Endothelial cell of umbilical vein (primary cell): ENCODE data around the gene PEX3. TPM values are rescaled to one million over a fixed set of nuclear protein-coding genes. Genes with fewer than 3 reads are reported as not detected.

Experiments
- BruUV-seq: library from RNA; stranded (reverse); fragments of 400-500 nt; replicated peaks from 2 replicates; lab custom pipeline; 2021; lab: Mats Ljungman, UMichigan
- CTCF ChIA-PET: fragments of 300-600, 350-600 bp; sonication (Branson Sonifier 250); formaldehyde crosslinking; loops from one replicate; lab custom pipeline; 2021; ENCODE audit warnings: antibody characterized with exemption, inconsistent platforms; lab: Charles Lee
- POLR2A ChIA-PET: fragments of 300-600, 350-600 bp; sonication (Branson Sonifier 250); formaldehyde crosslinking; loops from one replicate; lab custom pipeline; 2021; ENCODE audit warnings: antibody characterized with exemption, inconsistent platforms; lab: Charles Lee
- DNase-seq: peaks from one replicate; pipeline ENCODE4 v3.0.0-alpha.2; 2011; ENCODE audit warnings: low read depth, low spot score
- FAIRE-seq: peaks from 2 replicates; lab custom pipeline; 2011; peaks lifted over from hg19 to GRCh38; lab: Jason Lieb, UNC
- H2AFZ ChIP-seq: 2 replicates; pipeline ENCODE4 v1.6.0; 2012; ENCODE audit warnings: low read depth, low read length, control low read depth, inconsistent platforms
- H3K27ac ChIP-seq: 2 replicates; pipeline ENCODE4 v1.5.1; 2011; ENCODE audit warnings: low read depth, mild to moderate bottlenecking, control low read depth, low read length, moderate library complexity; ENCODE audit not compliant: insufficient read depth
- H3K27me3 ChIP-seq, 2 experiments: 2 replicates each; pipeline versions ENCODE4 v1.6.0 to v1.6.1; 2011; ENCODE audit warnings: low read length in 2 of 2, mixed read lengths in 1 of 2; ENCODE audit not compliant: control insufficient read depth in 2 of 2, insufficient read depth in 2 of 2
- H3K36me3 ChIP-seq, 2 experiments: 2 replicates in 1 of 2; 3 replicates in 1 of 2; pipeline ENCODE4 v1.5.1; 2011; ENCODE audit warnings: low read length in 2 of 2, mild to moderate bottlenecking in 1 of 2, moderate library complexity in 1 of 2; ENCODE audit not compliant: control insufficient read depth in 2 of 2, insufficient read depth in 2 of 2; ENCODE audit errors: extremely low read depth in 1 of 2
- H3K4me1 ChIP-seq: 3 replicates; pipeline ENCODE4 v1.5.1; 2011; ENCODE audit warnings: mild to moderate bottlenecking, low read length; ENCODE audit not compliant: control insufficient read depth, insufficient read depth; ENCODE audit errors: extremely low read depth
- H3K4me2 ChIP-seq: 2 replicates; pipeline ENCODE4 v1.6.1; 2011; ENCODE audit warnings: low read length, control low read depth, mixed read lengths; ENCODE audit not compliant: insufficient read depth
- H3K4me3 ChIP-seq, 3 experiments: fragments of 200-600 bp in 1 of 3; sonication (generic), shearing (Covaris generic) in 1 of 3; replicated peaks in 1 of 3; 2 replicates each; pipeline ENCODE4 v1.5.1; 2011 to 2016; ENCODE audit warnings: control low read depth in 3 of 3, low read length in 3 of 3, mild to moderate bottlenecking in 2 of 3, inconsistent platforms in 1 of 3, low read depth in 1 of 3, moderate library complexity in 1 of 3; ENCODE audit not compliant: insufficient read depth in 1 of 3
- H3K79me2 ChIP-seq: 2 replicates; pipeline ENCODE4 v1.6.0; 2012; ENCODE audit warnings: low read length, inconsistent platforms; ENCODE audit not compliant: control insufficient read depth, insufficient read depth
- H3K9ac ChIP-seq: replicated peaks from 2 replicates; pipeline ENCODE3; 2011; ENCODE audit warnings: low read length, control low read depth; ENCODE audit not compliant: insufficient read depth; ENCODE audit errors: extremely low read depth
- H3K9me1 ChIP-seq: replicated peaks from 3 replicates; pipeline ENCODE4 v1.6.0; 2011; ENCODE audit warnings: mild to moderate bottlenecking, low read length; ENCODE audit not compliant: control insufficient read depth, insufficient read depth; ENCODE audit errors: extremely low read depth
- H3K9me3 ChIP-seq: replicated peaks from 2 replicates; pipeline ENCODE4 v1.5.1; 2012; ENCODE audit warnings: low read length, inconsistent platforms; ENCODE audit not compliant: control insufficient read depth, insufficient read depth
- H4K20me1 ChIP-seq: replicated peaks from 2 replicates; pipeline ENCODE3; 2011; ENCODE audit warnings: mild to moderate bottlenecking, low read length; ENCODE audit not compliant: control insufficient read depth, insufficient read depth; ENCODE audit errors: extremely low read depth
- EZH2 ChIP-seq: IDR thresholded peaks from 2 replicates; pipeline ENCODE4 v1.6.1; 2012; ENCODE audit warnings: borderline replicate concordance, low read depth, mild to moderate bottlenecking, moderate library complexity, low read length, inconsistent platforms; ENCODE audit not compliant: severe bottlenecking
- FOS ChIP-seq: IDR thresholded peaks from 2 replicates; pipeline ENCODE4 v1.6.1; 2011; ENCODE audit warnings: mild to moderate bottlenecking, low read length, moderate library complexity, borderline replicate concordance; ENCODE audit not compliant: insufficient read depth
- GATA2 ChIP-seq: IDR thresholded peaks from 2 replicates; pipeline ENCODE4 v1.7.0; 2011; ENCODE audit warnings: low read depth, mild to moderate bottlenecking, moderate library complexity, mixed read lengths, low read length; ENCODE audit not compliant: insufficient read length, insufficient read depth
- JUN ChIP-seq: IDR thresholded peaks from 2 replicates; pipeline ENCODE4 v1.6.1; 2011; ENCODE audit warnings: borderline replicate concordance, low read depth; ENCODE audit not compliant: insufficient read length, insufficient read depth
- MYC ChIP-seq: IDR thresholded peaks from one replicate; pipeline ENCODE4 v1.6.1; 2011; ENCODE audit warnings: mild to moderate bottlenecking, low read depth, low read length
- POLR2A ChIP-seq: IDR thresholded peaks from 2 replicates; pipeline ENCODE4 v1.6.1; 2012; ENCODE audit warnings: low read depth, mild to moderate bottlenecking, control low read depth, low read length
- POLR2AphosphoS5 ChIP-seq: IDR thresholded peaks from 2 replicates; pipeline ENCODE4 v1.6.1; 2012; ENCODE audit warnings: low read depth, mild to moderate bottlenecking, control low read depth, low read length, moderate library complexity; ENCODE audit not compliant: insufficient read depth
- dilution Hi-C: fragments of 300-500 bp; cut with MboI; formaldehyde crosslinking; loops from one replicate; pipeline ENCODE4 v1.15.0; 2019; ENCODE audit warnings: low sequenced_read_pairs; ENCODE audit not compliant: extremely low pct_ligation_motif_present
- intact Hi-C: fragments of 100-400 bp; cut with micrococcal nuclease; formaldehyde crosslinking; loops from one replicate; pipeline ENCODE4 v1.10.0; 2022
- polyA plus RNA-seq, 4 experiments: library from polyadenylated mRNA; depleted of rRNA in 3 of 4; stranded (reverse) in 3 of 4; unstranded in 1 of 4; fragments of >200 nt; gene quantifications; 2 replicates each; pipeline versions ENCODE4 v1.2.1 to v1.2.3, GENCODE V29; 2011 to 2012; ENCODE audit warnings: missing spikeins in 1 of 4
- total RNA-seq: library from RNA; stranded (reverse); gene quantifications from 2 replicates; pipeline ENCODE4 v1.2.3, GENCODE V29; 2021
- TF ChIP-seq, protein P1 (sequence below), 2 donors: IDR thresholded peaks; 1 replicate in 1 of 2; 2 replicates in 1 of 2; pipeline ENCODE4 v1.5.1; 2011; ENCODE audit warnings: low read length in 2 of 2, mild to moderate bottlenecking in 2 of 2, moderate library complexity in 2 of 2, control low read depth in 1 of 2, inconsistent platforms in 1 of 2, low read depth in 1 of 2; ENCODE audit not compliant: insufficient read depth in 1 of 2; ENCODE audit errors: extremely low read depth in 1 of 2
- TF ChIP-seq, protein P2 (sequence below): IDR thresholded peaks from 2 replicates; pipeline ENCODE4 v1.6.1; 2011; ENCODE audit not compliant: insufficient read depth, insufficient read length

PEX3 gene
- total and polyA plus RNA-seq, 2 donors (not counting 3 experiments of a cell fraction or from before 2014, with no cell fraction given) = 8.7 to 21.7 TPM

DNA sequence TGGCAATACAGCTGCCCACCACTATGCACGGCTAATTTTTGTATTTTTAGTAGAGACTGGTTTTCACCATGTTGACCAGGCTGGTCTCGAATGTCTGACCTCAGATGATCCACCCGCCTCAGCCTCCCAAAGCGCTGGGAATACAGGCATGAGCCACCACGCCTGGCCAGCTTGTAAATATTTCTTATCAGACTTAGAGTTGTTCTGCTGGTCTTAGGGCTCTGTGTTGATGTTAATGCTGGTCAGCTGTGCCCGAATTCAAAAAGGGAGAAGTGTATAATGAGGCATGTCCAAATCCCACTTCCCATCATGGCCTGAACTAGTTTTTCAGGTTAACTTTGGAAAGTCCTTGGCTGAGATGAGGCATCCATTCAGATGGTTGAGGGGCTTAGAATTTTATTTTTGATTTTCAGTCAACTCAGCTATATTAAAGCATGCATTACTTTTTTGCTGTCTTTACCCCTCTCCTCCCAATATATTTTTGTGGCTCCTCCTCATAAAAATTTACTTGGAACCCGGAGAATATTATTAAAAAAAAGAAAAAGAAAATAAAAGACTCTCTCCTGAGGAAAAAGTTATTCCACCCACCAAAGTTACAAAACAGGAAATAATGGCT, 47.8 kb upstream of the PEX3 start:
- Histone ChIP-seq H3K9me1 (no peaks in the 10 kb centered on the region), H3K79me2 (no peaks in the 10 kb centered on the region), H4K20me1 (no peaks in the 10 kb centered on the region), H3K27ac (no peak overlapping the region), H3K4me2 (no peak overlapping the region), H3K9me3 (no peaks in the 10 kb centered on the region), H3K9ac (no peak overlapping the region), H3K27me3 (no peaks in the 10 kb centered on the region), H3K36me3 (no peaks in the 10 kb centered on the region), H2AFZ (no peak overlapping the region), H3K4me3 (no peak overlapping the region), H3K4me1 (peaks cover 2% of the 10 kb centered on the region)
- POLR2A ChIA-PET = no interaction called here
- FAIRE-seq (no peak), DNase-seq (no peak)
- CTCF ChIA-PET = interaction anchor here (1.7 to 2.4 kb wide), 2 partner anchors 13 to 170 kb away, joined by 4 to 7 read pairs; no protein-coding TSS in a partner anchor
- TF ChIP-seq MYC (no peak), POLR2AphosphoS5 (no peak), JUN (no peak), FOS (no peak), EZH2 (no peak), GATA2 (no peak), POLR2A (no peak)
- TF ChIP-seq, protein P1, sequence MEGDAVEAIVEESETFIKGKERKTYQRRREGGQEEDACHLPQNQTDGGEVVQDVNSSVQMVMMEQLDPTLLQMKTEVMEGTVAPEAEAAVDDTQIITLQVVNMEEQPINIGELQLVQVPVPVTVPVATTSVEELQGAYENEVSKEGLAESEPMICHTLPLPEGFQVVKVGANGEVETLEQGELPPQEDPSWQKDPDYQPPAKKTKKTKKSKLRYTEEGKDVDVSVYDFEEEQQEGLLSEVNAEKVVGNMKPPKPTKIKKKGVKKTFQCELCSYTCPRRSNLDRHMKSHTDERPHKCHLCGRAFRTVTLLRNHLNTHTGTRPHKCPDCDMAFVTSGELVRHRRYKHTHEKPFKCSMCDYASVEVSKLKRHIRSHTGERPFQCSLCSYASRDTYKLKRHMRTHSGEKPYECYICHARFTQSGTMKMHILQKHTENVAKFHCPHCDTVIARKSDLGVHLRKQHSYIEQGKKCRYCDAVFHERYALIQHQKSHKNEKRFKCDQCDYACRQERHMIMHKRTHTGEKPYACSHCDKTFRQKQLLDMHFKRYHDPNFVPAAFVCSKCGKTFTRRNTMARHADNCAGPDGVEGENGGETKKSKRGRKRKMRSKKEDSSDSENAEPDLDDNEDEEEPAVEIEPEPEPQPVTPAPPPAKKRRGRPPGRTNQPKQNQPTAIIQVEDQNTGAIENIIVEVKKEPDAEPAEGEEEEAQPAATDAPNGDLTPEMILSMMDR (IDR thresholded peaks at IDR 0.05; ENCODE audit: extremely low read depth in 1 of 2, insufficient read depth in 1 of 2, low read depth in 1 of 2, low read length in 2 of 2) = no peak
- TF ChIP-seq, protein P2, sequence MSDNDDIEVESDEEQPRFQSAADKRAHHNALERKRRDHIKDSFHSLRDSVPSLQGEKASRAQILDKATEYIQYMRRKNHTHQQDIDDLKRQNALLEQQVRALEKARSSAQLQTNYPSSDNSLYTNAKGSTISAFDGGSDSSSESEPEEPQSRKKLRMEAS = no peak
- intact Hi-C loops (no loop called here), dilution Hi-C loops (no loop called here)
- no TSS peak for BruUV-seq
